Erythroblast (primary cell): ENCODE data around the gene MAP2K6.

Experiments used
- DNase-seq, 2 experiments: peaks; one replicate each; lab custom pipeline; 2025; lab: John Stamatoyannopoulos, UW
- GATA1 ChIP-seq: IDR thresholded peaks from 2 replicates; pipeline ENCODE4 v1.6.1; 2011; ENCODE audit warnings: low read depth, mild to moderate bottlenecking, control low read depth, low read length, moderate library complexity
- POLR2A ChIP-seq: IDR thresholded peaks from 2 replicates; pipeline ENCODE4 v1.6.1; 2011; ENCODE audit warnings: mild to moderate bottlenecking, low read length

Gene MAP2K6

DNA sequence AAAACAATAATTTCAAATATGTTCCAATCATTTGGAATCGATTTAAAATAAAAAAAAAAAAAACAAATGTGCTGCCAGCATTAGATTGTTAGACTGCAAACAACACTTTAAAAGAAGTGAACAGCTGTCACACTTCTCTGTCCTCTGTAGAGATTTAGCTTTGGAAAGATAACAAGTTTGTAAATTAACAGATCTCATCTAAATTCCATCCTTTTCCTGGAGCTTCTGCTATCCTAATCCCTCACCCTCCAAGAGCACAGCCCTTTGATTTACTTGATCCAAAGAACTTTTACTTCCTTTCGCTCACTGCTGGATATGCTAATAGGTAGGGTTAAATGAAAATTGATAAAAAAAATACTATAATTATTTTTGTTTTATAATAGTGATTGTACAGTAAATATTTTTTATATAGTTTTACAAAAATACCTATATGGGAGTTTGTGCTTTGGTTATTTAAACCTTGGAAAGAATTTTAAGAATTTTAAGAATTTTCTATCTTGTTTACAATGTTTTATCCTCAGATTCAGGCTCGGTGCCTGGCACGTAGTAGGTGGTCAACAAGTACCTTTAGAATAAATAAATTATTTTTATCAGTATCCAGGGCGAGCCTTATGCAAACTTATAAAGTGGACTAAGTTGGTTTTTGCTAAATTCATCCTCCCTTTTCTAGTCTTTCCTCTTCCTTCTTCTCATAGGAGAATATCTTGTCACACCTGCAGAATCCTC is 21.6 kb downstream of the MAP2K6 start:
- TF ChIP-seq POLR2A = no peak
- no peak for TF ChIP-seq GATA1
- no peak for DNase-seq

DNA sequence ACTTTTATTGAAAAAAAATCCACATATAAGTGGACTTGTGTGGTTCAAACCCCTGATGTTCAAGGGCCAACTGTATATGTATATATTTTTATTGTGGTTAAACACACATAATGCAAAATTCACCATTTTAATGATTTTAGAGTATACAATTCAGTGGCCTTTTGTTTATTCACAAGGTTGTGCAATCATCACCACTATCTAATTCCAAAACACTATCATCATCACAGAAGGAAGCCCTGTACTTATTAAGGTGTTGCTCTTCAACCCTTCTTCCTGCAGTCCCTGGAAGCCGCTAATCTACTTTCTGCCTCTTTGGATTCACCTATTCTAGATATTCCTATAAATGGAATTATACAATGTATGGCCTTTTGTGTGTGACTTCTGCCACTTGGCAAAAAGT is 23.0 kb downstream of the MAP2K6 start:
- DNase-seq = no peak
- TF ChIP-seq GATA1 (no peak), POLR2A (no peak)

DNA sequence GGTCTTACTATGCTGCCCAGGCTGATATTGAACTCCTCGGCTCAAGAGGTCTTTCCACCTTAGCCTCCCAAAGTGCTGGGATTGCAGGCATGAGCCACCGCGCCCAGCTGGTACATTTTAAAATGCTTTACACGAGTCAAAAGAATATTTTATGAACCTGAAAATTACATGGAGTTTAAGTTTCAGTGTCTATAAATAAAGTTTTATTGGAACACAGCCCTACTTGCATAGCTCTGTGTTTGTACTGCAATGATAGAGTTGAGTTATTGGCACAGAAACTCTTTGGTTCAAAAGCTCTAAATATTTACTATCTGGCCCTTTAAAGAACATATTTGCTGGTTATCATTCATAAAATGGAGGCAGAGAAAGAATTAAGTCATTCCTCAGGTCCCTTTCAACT is 24.3 kb downstream of the MAP2K6 start:
- DNase-seq = no peak
- TF ChIP-seq GATA1 = no peak
- TF ChIP-seq POLR2A = no peak

DNA sequence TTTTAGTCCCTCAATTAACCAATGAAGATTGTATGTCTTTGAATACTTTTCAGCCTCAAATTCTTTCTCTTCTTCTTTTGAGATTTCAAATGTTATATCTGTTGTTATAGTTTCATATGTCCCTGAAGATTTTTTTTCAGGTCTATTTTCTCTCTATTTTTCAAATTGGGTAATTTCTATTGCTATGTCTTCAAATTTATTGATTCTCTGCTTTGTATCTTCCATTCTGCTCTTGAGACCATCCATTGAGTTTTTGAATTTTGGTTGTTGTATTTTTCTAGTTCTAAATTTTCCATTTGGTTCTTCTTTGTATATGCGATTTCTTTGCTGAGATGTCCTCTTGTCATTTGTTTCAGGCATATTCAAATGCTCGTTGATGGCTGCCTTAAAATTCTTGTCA is 26.7 kb downstream of the MAP2K6 start:
- TF ChIP-seq GATA1 = no peak
- no peak for TF ChIP-seq POLR2A
- DNase-seq = no peak

DNA sequence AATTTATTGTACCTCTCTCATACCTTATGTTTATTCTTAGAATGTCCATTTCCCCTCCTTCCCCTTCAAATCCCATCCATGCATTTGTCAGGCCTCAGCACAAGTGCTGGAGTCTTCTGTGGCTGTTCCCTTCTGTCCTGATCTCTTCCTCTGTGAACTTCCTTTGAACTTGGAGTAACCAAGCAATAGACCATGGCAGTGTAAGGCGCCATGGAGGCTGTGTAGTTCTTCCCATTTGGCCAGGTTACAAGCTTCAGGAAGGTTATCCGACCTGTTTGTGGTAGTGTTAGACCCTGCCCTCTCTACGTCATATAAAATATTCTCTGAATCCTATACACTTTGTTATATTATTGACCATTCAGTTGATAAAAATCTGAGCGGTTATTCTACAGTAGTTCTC is 28.6 kb downstream of the MAP2K6 start:
- DNase-seq = no peak
- TF ChIP-seq GATA1 (no peak), POLR2A (no peak)

DNA sequence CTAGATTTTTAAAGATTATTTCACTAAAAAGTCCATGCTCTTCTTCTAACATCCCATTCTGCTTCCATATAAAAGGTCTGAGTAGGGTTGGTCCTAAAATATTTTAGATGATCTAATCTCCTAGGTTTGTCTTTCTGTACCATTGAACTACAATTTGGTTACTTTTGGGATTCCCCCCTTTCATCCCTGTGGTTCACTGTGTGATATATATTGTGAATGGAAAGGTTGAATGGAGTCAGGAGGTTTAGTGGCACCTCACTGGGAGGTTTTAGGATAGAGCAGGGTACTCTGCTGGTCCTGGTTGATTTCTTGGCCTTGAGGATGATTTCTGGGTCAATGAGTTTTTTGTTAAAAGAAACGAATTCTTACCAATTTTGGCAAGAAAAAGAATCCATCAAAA is 29.5 kb downstream of the MAP2K6 start:
- no peak for TF ChIP-seq GATA1
- no peak for TF ChIP-seq POLR2A
- DNase-seq = no peak

DNA sequence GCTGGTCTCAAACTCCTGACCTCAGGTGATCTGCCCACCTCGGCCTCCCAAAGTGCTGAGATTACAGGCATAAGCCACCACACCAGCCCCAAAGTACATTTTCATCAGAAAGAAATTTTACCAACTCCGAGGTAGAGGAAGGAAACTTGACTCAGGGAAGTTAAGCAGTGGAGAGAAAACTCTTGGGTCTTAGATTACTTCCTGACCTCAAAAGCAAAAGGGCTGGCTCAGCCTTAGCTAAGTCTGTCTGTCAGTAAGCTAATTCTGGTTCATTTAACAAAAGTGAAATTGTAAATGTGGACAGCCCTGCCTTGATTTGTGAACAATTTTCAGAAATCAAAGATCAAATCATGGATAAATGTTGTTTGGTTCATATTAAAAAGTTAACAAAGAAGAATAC is 30.6 kb downstream of the MAP2K6 start:
- TF ChIP-seq GATA1 = no peak
- no peak for TF ChIP-seq POLR2A
- no peak for DNase-seq

DNA sequence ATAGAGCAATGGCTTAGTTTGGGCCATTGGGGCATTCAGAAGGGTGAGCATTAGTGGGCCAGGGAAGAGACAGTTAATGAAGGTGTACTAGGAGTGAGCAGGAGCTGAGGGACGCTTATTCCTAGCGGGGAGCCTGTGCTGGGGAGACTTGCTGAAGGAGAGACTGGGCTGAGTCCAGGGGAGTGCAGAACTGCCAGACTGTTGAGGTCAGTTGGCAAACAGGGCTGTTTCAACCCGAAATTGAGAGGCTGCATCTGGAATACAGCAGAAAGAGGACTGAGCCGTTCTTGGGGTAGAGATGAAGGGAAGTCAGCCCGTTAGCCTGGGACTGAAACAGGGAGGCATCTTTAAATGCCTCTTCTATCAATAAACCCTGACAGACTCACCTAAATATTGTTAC is 33.2 kb downstream of the MAP2K6 start:
- DNase-seq = no peak
- no peak for TF ChIP-seq POLR2A
- no peak for TF ChIP-seq GATA1

DNA sequence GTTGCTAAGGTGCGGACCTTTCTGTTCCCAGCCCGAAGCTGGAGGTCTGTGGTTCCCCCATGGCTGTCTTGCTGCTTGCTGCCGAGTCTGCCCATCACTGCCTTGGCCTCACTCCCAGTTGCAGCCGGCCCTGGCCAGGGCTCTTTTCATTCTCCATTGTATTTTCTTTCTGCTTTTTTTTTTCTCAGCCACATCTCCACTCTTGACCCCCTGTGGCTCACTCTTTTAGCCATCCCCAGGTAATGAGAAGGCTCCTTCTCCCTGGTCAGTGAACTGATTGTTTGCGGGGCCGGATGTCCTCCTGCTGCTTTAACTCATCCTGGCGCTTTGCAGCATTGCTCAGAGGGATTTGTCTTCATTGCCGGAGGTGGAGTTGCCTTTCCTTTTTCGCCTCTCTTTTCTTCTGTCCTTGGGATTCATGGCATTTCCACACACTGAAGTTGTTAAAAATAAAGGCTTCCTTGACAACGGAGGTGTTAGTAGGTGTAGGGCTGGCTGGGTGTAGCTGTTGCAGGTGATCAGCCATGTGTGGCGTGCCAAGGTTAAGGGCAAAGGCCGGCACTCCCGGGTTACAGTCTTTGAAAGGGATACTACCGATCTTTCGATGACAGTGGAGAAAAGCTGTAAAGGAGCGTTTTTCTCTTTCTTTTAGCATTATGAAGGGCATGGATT is 34.1 kb downstream of the MAP2K6 start:
- DNase-seq = no peak
- no peak for TF ChIP-seq GATA1
- no peak for TF ChIP-seq POLR2A

DNA sequence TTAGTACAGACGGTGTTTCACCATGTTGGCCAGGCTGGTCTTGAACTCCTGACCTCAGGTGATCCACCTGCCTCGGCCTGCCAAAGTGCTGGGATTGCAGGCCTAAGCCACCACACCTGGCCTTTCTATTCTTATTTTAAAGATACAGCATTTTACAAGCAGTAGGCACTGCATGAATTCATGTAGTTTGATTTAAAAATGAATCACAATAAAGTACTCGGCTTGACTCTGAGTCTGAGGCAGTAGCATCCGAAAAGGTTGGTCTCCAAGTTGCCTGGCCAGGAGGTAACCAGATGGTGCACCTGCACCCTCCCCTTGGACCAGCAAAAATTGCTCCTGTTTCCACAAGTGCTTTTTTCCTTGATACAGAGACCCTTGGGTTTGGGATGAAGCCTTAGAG is 35.6 kb downstream of the MAP2K6 start:
- DNase-seq = no peak
- no peak for TF ChIP-seq GATA1
- TF ChIP-seq POLR2A = no peak

DNA sequence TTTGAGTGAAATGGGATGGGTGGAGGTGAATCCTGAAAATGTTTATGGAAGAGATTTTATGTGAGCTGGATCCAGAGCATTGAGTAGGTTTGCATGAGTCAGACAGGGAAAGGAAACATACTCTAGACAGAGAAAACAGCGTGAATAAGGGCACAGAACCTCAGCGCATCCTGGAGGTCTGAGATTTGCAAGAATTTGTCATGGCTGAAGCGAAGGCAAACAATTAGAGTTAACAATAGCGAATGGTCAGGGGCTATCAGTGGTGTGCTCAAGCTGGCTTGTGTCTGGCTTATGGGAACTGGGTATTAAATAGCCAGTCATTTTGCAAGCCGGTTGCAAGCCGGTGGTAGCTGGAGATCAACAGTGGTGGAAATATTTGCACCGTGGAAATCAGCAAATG is 36.4 kb downstream of the MAP2K6 start:
- TF ChIP-seq GATA1 (no peak), POLR2A (no peak)
- DNase-seq = no peak

DNA sequence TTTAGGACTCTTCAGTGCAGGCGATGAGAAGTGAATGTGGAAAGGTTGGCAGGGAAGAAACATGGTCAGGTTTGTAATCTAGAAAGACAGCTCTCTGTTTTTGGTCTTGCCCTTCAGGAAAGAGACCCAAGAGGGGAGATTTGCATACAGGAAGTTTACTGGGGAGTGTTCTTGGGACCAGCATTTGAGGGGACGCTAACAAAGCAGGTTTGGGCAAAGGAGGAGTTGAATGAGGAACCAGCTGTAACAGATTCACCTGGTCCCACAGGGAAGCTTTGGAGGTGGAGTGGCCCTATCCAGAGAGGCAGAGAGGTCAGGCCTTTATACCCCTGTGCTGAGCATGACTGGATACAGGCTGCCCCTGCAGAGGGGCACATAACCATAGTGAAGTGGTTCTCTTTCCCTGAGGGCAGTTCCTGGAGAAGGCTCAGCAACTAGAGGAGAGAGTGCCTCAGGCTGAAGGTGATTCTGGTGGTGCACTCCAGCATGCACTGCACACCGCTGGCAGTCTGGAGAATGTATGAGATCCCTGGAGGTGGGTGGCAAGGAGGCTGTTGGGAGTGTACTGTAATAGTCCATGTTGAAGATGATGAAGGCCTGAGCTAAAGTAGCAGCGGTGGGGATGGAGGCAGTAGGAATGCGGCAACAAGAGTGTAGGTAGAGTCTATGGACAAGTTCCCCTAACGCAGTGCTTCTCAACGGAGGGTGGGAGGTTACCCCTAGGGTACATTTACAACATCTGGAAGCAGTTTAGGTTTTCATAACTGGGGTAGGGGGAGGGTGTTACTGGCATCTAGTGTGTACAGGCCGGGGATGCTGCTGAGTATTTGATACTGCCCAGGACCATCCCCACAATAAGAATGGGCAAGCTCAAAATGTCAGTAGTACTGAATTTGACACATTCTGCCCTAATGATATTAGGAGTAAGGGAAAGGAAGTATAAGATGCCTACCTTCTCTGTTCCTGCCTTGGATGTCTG is 37.2 kb downstream of the MAP2K6 start:
- TF ChIP-seq GATA1 (no peak), POLR2A (no peak)
- no peak for DNase-seq

DNA sequence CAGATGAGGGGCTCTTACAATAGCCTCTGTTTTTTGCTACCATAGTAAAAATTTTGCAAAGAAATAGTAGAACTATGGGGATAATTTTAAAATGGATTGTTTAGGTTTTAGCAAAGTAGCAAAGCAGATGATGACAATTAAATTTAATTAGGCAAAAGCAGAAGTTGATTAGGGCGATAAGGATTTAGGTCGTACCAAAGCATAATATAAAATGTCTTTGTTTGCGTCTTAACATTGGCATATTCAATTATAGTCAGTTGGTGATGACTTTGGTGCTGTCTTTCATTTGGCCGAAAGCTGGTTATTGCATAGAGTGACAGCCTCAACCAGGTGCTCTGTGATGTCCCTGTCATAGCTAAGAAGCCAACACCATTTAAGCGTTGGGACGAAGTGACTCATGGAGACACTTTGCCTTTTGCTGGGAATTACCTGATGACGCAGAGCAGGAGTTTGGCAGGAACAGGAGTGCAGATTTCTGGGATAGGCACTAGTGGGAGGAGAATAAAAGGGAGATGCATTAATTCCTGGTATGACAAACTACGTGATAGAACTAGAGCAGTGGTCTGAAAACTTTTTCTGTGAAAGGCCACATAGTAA is 38.3 kb downstream of the MAP2K6 start:
- no peak for DNase-seq
- TF ChIP-seq POLR2A (no peak), GATA1 (no peak)
